ENCODE measurements around the gene ANP32B. TPM values are rescaled to one million over a fixed set of nuclear protein-coding genes. Genes with fewer than 3 reads are reported as not detected.
"Not testable (repeated sequence)": the region's sequence is repeated elsewhere in the genome, so short reads cannot be mapped to it uniquely, and the experiment has no call there.

The ANP32B gene
- total RNA-seq = 11.3 TPM
- 135 TPM for polyA plus RNA-seq

GRCh38 chr9:97982683-97983588 is at the start of gene ANP32B:
TSS of gene ANP32B (plus strand) at chr9:97983341. CDS start at chr9:97983556, 215 bp downstream.
- H3K4me1 ChIP-seq (ENCODE audit: insufficient read depth) = peaks cover 3% of the 10 kb centered on the region

DNA sequence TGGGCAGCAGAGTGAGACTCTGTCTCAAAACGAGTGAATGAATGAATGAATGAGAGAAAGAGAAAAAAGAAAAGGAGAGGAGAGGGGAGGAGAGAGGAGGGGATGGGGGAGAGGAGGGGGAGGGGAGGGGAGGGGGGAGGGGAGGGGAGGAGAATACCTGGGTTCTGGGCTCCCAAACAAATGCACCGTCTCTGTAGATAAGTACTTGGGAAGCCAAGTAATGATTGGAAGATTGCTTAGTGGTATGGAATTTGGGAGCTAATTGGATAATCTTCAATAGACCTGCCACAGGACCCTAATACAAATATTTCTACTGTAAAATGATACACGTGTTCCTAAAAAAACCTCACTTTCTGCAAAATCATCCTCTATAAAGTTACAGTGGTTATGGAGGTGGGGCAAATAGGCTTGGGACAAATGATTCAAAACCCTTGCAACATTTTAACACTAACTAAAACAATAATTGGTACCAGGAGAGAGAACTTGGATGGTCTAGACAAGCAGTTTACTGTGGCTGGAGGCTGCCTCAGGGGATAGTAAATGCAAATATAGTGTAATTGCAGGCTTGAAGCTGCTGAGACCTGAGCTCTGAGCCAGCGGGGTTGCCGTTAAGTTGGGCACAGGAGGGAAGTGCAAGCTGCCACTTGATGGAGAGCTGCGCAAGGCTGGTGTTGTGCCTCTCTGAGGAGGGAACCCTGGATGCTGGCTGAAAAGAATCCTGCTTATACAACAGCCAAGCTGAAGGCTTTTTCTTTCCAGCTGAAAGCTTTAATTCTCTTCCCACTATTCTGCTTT is 48.6 kb upstream of the ANP32B start:
- Histone ChIP-seq H3K36me3 (ENCODE audit: insufficient read depth) (no peaks in the 10 kb centered on the region), H3K4me3 (ENCODE audit: low read depth, low read length) (no peak overlapping the region), H3K4me1 (ENCODE audit: insufficient read depth) (no peaks in the 10 kb centered on the region), H3K27ac (ENCODE audit: low read depth) (no peak overlapping the region)
- no peak for DNase-seq (ENCODE audit: extremely low spot score)
- WGBS = 31% methylated on average over 6 of the region's 6 CpGs

More at GRCh38 chr9:97982683-97983588, at the start of gene ANP32B:
- peak within 1 kb of the TSS; percentile 100 for H3K4me3 ChIP-seq (ENCODE audit: low read depth, low read length)
- under 1% methylated on average over 105 of the region's 105 CpGs for whole genome bisulfite sequencing
- H3K27ac ChIP-seq (ENCODE audit: low read depth) = peak within 1 kb of the TSS; percentile 100
- no peaks in the 10 kb centered on the region for H3K36me3 ChIP-seq (ENCODE audit: insufficient read depth)
- peak; percentile 74 for DNase-seq (ENCODE audit: extremely low spot score)

DNA sequence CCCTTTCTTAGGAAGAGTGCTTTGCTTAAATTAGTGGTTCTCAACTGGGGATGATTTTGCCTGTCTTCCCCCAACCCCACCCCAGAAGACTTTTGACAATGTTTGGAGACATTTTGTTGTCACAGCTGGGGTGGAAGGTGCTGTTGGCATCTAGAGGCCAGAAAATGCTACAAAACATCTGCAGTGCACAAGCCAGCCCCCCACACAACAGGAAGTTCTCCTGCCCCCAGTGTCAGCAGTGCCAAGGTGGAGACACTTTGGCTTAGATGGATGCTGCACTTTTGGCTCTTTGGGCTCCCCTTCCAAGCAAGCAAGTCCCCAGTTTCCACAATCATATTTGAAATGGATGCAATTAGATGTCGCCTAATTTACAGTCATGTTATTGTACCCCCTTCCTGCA is 47.9 kb upstream of the ANP32B start:
- no peaks in the 10 kb centered on the region for H3K4me1 ChIP-seq (ENCODE audit: insufficient read depth)
- DNase-seq (ENCODE audit: extremely low spot score) = no peak
- 67% methylated on average over 1 of the region's 1 CpG for WGBS
- no peaks in the 10 kb centered on the region for H3K36me3 ChIP-seq (ENCODE audit: insufficient read depth)
- no peak overlapping the region for H3K27ac ChIP-seq (ENCODE audit: low read depth)
- H3K4me3 ChIP-seq (ENCODE audit: low read depth, low read length) = no peak overlapping the region

DNA sequence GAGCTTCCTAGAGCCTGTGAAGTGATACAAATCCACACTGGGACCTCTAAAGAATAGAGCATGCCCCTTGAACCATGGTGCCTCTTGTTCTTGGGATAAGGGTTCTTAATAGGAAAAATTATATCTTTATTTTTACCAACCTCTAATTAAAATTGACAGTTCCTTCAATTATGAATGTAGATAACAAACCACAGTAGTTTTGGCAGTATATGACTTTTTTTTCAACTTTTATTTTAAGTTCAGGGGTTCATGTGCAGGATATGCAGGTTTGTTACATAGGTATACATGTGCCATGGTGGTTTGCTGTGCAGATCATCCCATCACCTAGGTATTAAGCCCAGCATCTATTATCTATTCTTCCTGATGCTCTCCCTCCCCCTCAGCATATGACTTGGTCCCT is 46.1 kb upstream of the ANP32B start:
- H3K4me1 ChIP-seq (ENCODE audit: insufficient read depth) = no peaks in the 10 kb centered on the region
- DNase-seq (ENCODE audit: extremely low spot score) = no peak
- H3K4me3 ChIP-seq (ENCODE audit: low read depth, low read length) = no peak overlapping the region
- no peak overlapping the region for H3K27ac ChIP-seq (ENCODE audit: low read depth)
- H3K36me3 ChIP-seq (ENCODE audit: insufficient read depth) = no peaks in the 10 kb centered on the region

DNA sequence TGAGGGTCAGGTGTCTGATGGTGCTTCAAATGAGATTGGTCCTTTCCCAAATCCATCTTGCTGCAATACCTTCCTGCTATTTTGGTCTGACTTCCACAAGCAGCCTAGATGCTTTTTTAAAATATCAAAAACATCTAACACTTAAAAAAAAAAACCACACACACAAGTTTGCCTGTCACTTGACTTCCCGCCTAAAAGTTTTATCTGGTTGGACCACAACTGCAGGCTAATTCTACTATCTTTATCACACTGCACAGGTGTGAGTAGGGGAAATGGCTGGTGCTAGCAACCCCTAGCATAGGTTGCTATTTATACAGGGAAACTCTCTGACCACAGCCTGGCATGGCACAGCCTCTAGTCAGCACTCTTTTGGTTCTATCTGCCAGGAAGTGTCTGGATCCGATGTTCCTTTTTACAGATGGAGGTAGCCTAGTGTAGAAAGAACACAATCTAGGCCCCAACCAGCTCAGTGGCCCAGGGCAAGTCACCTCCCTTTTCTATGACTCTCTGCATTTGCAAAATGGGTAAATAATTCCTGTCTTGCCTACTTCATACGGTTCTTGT is 45.0 kb upstream of the ANP32B start, which contains the start of gene HEMGN:
Gene HEMGN (minus strand): TSS at position 92 of the 564 bp plus-strand sequence. CDS start 36 bp downstream, at position 56.
- Histone ChIP-seq H3K4me3 (ENCODE audit: low read depth, low read length) (no peak within 1 kb of the TSS), H3K27ac (ENCODE audit: low read depth) (no peak within 1 kb of the TSS), H3K36me3 (ENCODE audit: insufficient read depth) (no peaks in the 10 kb centered on the region), H3K4me1 (ENCODE audit: insufficient read depth) (no peaks in the 10 kb centered on the region)
- 64% methylated on average over 3 of the region's 3 CpGs for WGBS
- no peak for DNase-seq (ENCODE audit: extremely low spot score)

DNA sequence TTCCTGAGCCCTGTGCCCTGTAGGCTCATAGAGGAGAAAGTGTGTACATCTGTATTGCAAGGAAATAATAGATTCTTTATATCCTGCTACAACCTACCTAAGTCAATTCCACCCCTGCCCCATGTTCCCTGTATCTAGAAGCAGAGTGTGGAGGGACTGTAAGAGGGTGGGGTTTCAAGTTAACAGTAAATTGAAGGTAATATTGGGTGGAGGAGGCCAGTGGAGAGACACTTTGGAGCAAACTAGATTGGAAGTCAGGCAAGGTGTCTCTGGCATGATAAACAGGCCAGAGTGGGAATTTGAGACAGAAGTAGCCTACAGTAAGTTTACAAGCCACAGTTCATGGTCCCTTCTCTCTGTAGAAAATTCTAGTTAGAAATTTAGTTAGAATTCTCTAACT is 42.9 kb upstream of the ANP32B start:
- H3K4me3 ChIP-seq (ENCODE audit: low read depth, low read length) = no peak overlapping the region
- no peaks in the 10 kb centered on the region for H3K4me1 ChIP-seq (ENCODE audit: insufficient read depth)
- no peak overlapping the region for H3K27ac ChIP-seq (ENCODE audit: low read depth)
- no peaks in the 10 kb centered on the region for H3K36me3 ChIP-seq (ENCODE audit: insufficient read depth)
- no peak for DNase-seq (ENCODE audit: extremely low spot score)

DNA sequence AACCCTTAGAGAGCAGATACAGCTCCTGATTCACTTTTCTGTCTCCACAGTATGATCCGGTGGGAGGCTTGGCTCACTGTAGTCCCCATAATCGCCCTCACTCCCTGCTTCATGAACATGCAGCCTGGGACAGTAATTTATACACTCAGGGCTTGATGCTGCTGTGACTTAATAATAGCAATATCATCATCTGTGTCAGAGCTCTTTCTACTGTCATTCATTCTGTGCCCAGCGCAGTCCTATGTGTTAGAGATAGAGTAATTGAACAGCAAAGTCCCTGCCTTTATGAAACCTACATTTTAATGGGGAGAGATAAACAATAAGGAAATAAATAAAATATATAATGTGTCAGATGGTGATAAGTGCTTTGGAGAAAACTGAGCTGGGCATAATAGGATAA is 42.4 kb upstream of the ANP32B start:
- Histone ChIP-seq H3K27ac (ENCODE audit: low read depth) (no peak overlapping the region), H3K36me3 (ENCODE audit: insufficient read depth) (no peaks in the 10 kb centered on the region), H3K4me3 (ENCODE audit: low read depth, low read length) (no peak overlapping the region), H3K4me1 (ENCODE audit: insufficient read depth) (no peaks in the 10 kb centered on the region)
- no peak for DNase-seq (ENCODE audit: extremely low spot score)
- 63% methylated on average over 3 of the region's 3 CpGs for WGBS

DNA sequence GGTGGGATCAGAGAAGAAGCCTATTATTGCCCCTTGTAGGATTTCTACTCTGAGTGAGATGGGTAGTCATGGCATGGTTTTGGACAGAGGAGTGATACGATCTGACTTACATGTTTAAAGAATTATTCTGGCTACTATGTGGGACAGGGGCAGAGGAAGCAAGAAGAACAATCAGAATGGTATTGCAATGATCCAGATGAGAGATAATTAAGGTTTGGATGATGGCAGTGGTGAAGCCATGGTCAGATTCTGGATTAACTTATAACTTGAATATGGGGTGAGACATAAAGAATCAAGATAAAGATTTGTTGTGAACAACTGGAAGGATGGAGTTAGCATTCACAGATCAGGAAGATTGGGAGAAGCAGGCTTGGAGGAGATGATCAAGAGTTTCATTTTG is 41.8 kb upstream of the ANP32B start:
- DNase-seq (ENCODE audit: extremely low spot score) = no peak
- no peak overlapping the region for H3K4me3 ChIP-seq (ENCODE audit: low read depth, low read length)
- no peaks in the 10 kb centered on the region for H3K36me3 ChIP-seq (ENCODE audit: insufficient read depth)
- H3K4me1 ChIP-seq (ENCODE audit: insufficient read depth) = no peaks in the 10 kb centered on the region
- 83% methylated on average over 1 of the region's 1 CpG for WGBS
- H3K27ac ChIP-seq (ENCODE audit: low read depth) = no peak overlapping the region

DNA sequence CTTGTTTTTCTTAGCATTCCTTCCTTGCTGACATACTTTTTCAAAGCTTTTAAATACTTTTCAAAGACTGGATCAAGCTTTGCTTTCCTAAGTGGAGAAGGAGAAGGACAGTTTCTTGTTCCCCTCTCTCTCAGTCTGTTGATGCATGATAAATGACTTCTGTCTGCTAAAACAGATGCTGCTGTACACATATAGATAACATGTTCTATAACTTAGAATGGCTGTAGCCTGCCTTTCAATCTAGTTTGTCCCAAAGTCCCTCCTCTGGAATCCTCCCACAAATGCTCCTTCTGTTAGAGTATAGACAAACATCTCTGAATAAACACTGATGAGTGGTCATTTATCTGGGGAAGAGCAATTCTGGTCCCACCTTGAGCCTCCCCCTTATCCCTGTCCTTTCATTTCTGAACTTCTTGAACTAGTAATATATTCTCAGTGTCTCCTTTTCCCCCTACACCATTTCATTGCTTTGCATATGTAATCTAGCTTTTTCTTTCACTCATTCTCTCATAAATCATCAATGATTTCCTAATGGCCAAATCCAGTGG is 39.8 kb upstream of the ANP32B start:
- no peak for DNase-seq (ENCODE audit: extremely low spot score)
- Histone ChIP-seq H3K4me3 (ENCODE audit: low read depth, low read length) (no peak overlapping the region), H3K36me3 (ENCODE audit: insufficient read depth) (no peaks in the 10 kb centered on the region), H3K27ac (ENCODE audit: low read depth) (no peak overlapping the region), H3K4me1 (ENCODE audit: insufficient read depth) (no peaks in the 10 kb centered on the region)

DNA sequence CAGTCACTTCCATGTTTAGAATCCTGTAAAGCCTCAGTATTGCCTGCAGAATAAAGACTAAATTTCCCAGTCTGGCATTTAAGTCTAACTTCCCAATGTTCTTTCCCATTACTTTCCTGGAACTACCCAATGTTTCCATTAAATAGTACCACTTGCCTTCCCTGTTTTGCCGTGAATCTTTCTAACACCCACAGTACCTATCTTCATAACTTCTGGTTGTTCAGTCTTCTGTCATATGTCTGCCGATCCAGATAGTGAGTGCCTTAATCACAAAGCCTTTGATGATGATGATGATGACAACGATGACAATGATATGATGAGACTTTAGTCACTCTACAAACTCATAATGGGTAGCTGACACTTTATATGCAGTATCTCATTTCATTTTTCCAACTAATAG is 38.5 kb upstream of the ANP32B start:
- WGBS = 75% methylated on average over 3 of the region's 3 CpGs
- DNase-seq (ENCODE audit: extremely low spot score) = no peak
- H3K4me1 ChIP-seq (ENCODE audit: insufficient read depth) = no peaks in the 10 kb centered on the region
- no peak overlapping the region for H3K4me3 ChIP-seq (ENCODE audit: low read depth, low read length)
- no peaks in the 10 kb centered on the region for H3K36me3 ChIP-seq (ENCODE audit: insufficient read depth)
- H3K27ac ChIP-seq (ENCODE audit: low read depth) = no peak overlapping the region

DNA sequence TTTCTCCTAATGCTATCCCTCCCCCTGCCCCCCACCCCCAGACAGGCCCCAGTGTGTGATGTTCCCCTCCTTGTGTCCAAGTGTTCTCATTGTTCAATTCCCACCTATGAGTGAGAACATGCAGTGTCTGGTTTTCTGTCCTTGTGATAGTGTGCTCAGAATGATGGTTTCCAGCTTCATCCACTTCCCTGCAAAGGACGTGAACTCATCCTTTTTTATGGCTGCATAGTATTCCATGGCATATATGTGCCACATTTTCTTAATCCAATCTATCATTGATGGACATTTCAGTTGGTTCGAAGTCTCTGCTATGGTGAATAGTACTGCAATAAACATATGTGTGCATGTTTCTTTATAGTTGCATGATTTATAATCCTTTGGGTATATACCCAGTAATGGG is 37.7 kb upstream of the ANP32B start:
- H3K27ac ChIP-seq (ENCODE audit: low read depth); H3K4me3 ChIP-seq (ENCODE audit: low read depth, low read length); H3K36me3 ChIP-seq (ENCODE audit: insufficient read depth); DNase-seq (ENCODE audit: extremely low spot score); H3K4me1 ChIP-seq (ENCODE audit: insufficient read depth): not testable (repeated sequence)
- 82% methylated on average over 2 of the region's 2 CpGs for WGBS

DNA sequence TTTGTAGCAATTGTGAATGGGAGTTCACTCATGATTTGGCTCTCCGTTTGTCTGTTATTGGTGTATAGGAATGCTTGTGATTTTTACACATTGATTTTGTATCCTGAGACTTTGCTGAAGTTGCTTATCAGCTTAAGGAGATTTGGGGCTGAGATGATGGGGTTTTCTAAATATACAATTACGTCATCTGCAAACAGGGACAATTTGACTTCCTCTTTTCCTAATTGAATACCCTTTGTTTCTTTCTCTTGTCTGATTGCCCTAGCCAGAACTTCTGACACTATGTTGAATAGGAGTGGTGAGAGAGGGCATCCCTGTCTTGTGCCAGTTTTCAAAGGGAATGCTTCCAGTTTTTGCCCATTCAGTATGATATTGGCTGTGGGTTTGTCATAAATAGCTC is 36.0 kb upstream of the ANP32B start:
- not testable (repeated sequence) for H3K4me1 ChIP-seq (ENCODE audit: insufficient read depth); H3K27ac ChIP-seq (ENCODE audit: low read depth); DNase-seq (ENCODE audit: extremely low spot score); H3K4me3 ChIP-seq (ENCODE audit: low read depth, low read length); H3K36me3 ChIP-seq (ENCODE audit: insufficient read depth)
- WGBS = 68% methylated on average over 2 of the region's 2 CpGs

GRCh38 chr9:97950873-97951272 is 32.3 kb upstream of the ANP32B start:
- H3K36me3 ChIP-seq (ENCODE audit: insufficient read depth); H3K4me3 ChIP-seq (ENCODE audit: low read depth, low read length); DNase-seq (ENCODE audit: extremely low spot score); H3K4me1 ChIP-seq (ENCODE audit: insufficient read depth); H3K27ac ChIP-seq (ENCODE audit: low read depth): not testable (repeated sequence)
- WGBS = 83% methylated on average over 5 of the region's 5 CpGs
